ENCODE data around the gene ARHGAP20.
A peak's percentile ranks its signal among the peaks of the same experiment; 100 is the strongest.
"Not testable (repeated sequence)": the region's sequence is repeated elsewhere in the genome, so short reads cannot be mapped to it uniquely, and the experiment has no call there.

The ARHGAP20 gene

DNA sequence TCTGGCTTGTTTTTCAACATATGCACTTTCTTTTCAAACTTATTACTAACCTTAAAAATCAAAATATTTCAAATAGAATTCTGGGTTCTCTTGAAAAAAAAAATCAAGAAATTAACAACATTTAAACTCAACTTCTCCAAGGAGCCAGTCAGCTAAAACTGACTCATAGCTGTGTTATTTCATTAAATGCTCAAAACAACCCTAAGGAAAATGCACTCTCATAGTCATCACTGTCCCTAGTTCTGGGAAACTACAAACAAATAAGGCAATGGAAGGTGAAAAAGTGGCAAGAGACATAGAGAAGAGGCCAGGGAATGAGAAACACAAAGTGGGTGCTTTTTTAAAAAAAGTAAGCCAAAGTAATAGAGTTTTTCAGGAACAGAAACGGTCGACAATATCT is 4.1 kb upstream of the ARHGAP20 start:
- FAIRE-seq = no peak
- no peak for DNase-seq (ENCODE audit: low spot score)

DNA sequence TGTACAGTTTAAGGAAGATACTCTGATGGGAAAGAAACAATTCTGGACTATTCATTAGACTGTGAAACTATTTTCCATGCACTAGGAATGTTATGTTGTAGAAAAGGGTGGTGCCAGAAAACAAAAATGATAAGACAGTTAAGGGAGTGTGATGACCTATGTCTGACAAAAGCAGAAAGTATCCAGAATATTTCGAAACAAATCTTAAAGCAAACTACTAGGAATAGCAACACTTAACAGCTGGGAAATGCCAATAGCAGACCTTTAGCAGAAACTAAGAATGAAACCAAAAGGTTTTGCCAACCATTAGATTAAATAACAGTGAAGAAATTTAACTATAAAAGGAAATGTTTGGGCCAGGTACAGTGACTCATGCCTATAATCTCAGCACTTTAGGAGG is 3.3 kb upstream of the ARHGAP20 start:
- no peak for DNase-seq (ENCODE audit: low spot score)

GRCh38 chr11:110713449-110713776 is 1.2 kb upstream of the ARHGAP20 start:
- no peak for FAIRE-seq

More for the DNA sequence above, 3.3 kb upstream of the ARHGAP20 start:
- no peak for FAIRE-seq

DNA sequence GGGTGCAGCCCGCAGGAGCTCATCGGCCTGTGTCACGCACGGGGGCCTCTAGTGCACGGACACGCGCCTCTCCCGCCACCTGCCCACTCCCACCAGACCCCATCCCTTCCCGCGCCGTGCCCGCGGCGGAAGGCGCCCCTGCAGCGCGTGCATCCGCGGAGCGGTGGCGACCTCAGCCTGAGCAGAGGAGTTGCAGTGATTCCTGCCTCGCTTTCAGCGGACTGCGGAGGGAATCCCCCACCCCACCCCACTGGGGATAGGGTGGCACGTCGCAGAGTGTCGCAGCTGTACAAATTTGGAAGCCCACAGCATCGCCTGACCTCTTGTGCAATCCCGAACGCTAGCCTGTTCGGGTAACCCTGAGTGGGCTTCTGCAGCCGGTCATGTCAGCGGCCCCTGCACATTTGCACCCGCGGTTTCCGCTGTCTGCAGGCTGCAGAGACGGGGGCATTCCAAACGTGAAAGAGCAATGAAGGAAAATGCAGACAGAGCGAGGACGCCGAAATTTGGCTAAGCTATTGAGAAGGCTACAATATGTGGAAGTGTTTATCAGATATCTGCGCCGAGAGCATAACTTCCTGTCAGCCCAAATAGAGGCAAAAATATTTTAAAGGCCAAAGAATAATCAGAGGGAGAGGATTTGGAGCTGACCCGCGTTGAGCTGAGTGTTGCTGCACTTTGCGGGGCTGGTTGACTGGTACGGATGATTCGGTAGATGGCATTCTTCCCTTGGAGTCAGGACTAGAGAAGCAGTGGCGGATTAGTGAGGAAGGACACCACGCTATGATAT is 617 bp upstream of the ARHGAP20 start:
- FAIRE-seq = no peak
- no peak for DNase-seq (ENCODE audit: low spot score)

More at GRCh38 chr11:110713449-110713776, 1.2 kb upstream of the ARHGAP20 start:
- DNase-seq (ENCODE audit: low spot score) = no peak

DNA sequence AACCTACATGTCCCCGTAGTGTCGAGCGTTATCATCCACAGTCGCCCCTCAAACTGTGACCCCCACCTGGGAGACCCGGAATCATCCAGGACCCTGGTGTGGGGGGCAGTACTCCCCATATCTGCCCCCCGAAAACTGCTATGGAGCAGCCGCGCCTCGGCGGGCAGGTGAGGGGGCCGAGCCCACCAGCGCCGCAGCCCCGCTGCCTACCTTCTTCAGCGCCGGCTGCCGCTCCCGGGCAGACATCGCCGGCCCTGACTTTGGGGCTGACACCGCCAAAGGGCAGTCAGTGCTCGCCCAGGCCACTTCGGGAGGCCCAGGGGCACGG is 825 bp downstream of the ARHGAP20 start:
- FAIRE-seq = no peak

DNA sequence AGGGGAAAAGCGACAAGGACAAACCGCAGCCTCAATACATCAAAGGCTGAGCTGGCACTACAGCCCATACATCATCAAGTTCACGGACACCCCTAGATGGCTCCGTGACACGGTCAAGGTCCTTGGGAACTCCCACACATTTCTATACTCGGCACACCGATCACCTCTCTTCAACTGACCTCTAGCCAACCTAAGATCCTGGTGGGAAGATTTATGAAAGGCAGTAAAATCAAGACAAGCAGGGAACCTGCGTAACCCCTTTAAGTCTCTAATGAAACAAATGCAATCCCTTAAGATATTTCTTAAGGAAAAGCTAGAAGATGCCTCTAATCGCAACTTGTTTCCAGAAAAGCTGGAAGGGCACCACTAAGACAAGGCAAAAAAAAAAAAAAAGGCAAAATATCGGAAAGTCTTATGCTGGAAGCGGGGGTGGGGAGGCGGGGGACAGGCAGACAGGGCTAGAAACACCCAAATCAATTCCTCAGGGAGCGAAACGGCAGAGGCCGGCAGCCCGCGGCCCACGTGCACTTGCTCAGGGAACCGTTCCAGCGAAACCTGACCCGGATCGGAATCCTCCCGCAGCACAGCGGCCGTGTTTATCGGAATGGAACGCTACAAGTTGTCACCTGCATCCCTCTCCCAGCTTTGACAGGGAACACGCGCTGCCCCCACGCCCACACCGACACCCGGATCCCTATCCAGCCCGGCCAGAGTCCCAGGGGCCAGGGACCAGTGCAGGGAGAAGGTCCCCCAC is 1.4 kb downstream of the ARHGAP20 start:
- FAIRE-seq = no peak
- DNase-seq (ENCODE audit: low spot score) = peak; percentile 50

More for the DNA sequence above, 825 bp downstream of the ARHGAP20 start:
- no peak for DNase-seq (ENCODE audit: low spot score)

- DNase-seq (ENCODE audit: low spot score) (no peak), FAIRE-seq (no peak)
Observed at GRCh38 chr11:110704210-110704864, 7.9 kb downstream of the ARHGAP20 start.

DNA sequence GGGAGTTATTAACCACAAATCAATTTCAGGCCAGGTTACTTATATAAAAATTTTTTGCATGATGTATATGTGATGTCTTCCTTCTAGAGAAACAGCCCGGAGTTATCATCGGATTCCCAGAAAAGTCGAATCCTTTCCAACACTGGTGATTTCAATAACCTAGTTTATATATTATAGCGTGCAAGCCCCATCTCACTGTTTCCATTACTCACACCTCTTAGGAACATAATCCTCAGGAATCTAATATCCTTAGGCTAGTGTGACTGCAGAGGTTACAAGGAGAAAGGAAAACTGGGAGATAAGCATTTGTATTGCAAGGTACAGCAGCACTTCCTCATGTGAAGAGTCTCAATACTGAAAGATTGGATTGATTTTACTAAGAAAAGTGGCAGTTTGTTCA is 20.3 kb downstream of the ARHGAP20 start:
- DNase-seq (ENCODE audit: low spot score) (no peak), FAIRE-seq (no peak)

GRCh38 chr11:110689306-110689705 is 22.9 kb downstream of the ARHGAP20 start:
- FAIRE-seq (no peak), DNase-seq (ENCODE audit: low spot score) (no peak)

DNA sequence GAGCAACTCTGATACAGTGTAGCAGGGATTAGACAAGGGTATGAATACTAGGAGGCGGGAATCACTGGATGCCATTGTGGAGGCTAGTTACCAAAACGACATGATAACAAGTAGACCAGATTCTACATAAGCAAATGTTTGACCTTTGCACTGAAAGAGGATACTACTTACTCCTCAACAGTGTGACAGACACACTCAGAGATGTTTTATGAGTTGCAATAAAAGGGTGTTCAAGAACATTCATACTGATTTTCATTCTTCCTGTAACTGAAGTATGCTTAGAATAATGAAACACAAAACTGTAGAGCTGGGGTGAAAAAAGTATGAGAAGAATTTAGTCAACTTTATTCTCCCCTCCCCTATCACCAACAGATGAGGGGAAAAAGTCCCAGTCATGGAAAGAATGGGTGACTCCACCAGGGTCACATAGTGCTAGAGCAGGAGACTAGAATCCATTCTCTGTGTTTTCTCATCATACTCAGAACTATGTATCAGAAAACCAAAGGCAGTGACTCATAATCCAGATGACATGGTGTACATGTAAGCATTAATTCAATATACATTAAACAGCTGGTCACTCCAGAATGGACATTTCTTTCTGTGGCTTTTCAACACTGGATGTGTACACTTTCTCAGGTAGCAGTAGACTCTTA is 32.8 kb downstream of the ARHGAP20 start:
- DNase-seq (ENCODE audit: low spot score) (no peak), FAIRE-seq (no peak)

DNA sequence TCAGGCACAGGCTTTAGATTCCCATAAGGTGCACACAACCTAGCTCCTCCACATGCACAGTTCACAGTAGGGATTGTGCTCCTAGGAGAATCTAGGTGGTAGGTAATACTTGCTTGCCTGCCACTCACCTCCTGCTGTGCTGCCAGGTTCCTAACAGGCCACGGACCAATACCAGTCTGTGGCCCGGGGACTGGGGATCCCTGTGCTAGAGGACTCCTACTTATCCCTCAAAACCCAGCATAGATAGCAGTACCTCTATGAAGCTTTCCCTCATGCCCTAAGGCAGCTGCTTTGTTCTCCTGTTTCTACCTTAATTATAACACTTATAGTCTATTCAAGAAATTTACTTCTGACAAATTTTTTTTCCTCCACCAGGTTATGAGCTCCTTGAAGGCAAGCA is 36.7 kb downstream of the ARHGAP20 start:
- DNase-seq (ENCODE audit: low spot score) = no peak
- FAIRE-seq = no peak

DNA sequence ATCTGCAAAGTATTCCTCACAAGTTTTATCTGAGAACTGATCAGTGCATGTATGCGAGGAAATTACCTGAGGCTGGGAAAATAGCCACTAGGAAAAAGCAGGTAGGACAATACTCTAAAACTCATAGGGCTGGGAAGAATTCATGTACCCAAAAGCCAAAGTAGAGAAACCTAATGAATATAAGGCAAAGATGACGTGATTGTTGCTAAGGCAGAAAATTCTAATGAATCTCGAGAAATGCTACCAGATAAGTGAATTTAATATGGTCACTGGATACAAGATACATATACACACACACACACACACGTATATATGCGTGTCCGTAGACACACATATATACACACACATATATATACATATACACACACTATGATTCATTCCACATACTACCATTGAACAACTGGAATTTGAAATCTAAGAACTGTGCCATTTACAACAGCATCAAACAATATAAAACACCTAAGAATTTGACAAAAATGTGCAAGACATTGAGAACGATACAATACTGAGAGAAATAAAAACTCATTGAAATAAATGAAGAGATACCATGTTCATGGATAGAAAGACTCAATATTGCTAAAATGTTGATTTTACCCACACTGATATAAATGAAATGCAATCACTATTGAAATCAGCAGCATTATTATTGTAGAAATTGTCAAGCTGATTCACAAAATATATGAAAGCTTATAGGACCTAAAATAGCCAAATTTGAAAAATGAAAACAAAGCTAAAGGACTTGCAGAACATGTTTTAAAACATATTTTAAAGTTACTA is 46.4 kb downstream of the ARHGAP20 start:
- FAIRE-seq (no peak), DNase-seq (ENCODE audit: low spot score) (no peak)

DNA sequence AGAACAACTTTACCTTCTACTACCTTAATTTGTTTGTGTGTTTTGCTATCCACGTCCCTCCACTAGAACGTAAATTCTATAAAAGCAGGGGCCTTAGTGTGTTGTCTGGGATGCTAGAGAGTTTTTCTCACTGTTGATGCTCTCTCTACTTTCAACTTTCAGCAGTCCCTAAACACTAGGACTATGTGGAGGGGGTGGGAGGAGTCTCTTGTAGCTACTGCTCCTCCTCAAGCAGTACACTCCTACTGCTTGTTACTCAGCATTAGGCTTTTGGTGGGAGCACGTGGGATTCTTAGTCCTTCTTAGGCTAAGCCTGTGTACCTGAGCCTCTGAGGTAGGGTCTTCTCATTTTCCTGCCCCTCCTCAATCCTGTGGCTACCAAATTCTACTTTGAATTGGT is 56.3 kb downstream of the ARHGAP20 start:
- FAIRE-seq (no peak), DNase-seq (ENCODE audit: low spot score) (no peak)

- DNase-seq (ENCODE audit: low spot score) = no peak
- no peak for FAIRE-seq
Observed at GRCh38 chr11:110654456-110654855, 57.8 kb downstream of the ARHGAP20 start.

DNA sequence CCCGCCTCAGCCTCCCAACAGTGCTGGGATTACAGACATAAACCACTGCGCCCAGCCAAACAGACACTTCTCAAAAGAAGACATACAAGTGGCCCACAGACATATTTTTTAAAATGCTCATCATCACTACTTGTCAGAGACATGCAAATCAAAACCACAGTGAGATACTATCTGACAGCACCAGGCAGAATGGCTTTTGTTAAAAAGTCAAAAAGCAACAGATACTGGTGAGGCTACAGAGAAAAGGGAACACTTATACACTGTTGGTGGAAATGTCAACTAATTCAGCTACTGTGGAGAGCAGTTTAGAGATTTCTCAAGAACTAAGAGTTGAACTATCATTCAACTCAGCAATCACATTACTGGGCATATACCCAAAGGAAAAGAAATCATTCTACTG is 67.0 kb downstream of the ARHGAP20 start:
- FAIRE-seq = no peak
- DNase-seq (ENCODE audit: low spot score) = no peak

DNA sequence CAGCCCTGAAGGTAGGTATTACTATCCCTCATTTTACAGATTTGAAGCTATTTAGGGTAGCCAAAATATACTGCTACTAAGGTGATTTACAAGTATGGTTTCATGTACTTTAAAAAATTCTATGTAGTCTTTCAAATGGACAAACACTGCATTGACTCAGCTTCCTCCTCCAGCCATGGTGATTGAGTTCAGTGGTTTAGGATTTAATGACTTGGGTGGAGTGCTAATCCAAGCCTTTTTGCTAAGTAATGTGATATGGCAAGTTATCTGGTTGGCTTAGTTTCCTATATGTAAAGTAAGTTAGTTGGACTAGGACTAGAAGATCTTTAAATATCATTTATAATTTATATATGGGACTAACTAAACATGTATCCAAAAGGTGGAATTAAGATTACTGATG is 77.9 kb downstream of the ARHGAP20 start:
- FAIRE-seq (no peak), DNase-seq (ENCODE audit: low spot score) (no peak)

DNA sequence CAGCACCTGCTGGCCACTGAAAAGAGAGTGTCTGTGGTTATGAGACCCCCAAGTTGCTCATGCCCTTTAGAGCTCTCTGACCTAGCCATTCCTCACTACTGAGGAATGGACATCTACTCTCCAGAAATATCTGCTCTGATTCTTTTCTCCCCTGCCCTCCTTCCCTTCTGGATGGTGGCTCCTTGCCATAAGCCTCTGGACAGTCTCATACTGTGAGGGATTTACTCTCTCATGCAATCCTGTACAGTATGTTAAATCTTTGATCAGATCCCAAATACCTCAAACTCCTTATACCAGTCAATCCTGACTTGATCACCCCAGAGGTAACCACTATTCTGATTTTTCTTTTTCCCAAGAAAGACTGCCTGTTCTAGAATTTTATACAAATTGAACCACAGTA is 80.7 kb downstream of the ARHGAP20 start:
- DNase-seq (ENCODE audit: low spot score) (no peak), FAIRE-seq (no peak)

- no peak for FAIRE-seq
- DNase-seq (ENCODE audit: low spot score) = no peak
Observed at GRCh38 chr11:110629594-110629993, 82.6 kb downstream of the ARHGAP20 start.

GRCh38 chr11:110621826-110622225 is 90.4 kb downstream of the ARHGAP20 start:
- no peak for DNase-seq (ENCODE audit: low spot score)
- no peak for FAIRE-seq

DNA sequence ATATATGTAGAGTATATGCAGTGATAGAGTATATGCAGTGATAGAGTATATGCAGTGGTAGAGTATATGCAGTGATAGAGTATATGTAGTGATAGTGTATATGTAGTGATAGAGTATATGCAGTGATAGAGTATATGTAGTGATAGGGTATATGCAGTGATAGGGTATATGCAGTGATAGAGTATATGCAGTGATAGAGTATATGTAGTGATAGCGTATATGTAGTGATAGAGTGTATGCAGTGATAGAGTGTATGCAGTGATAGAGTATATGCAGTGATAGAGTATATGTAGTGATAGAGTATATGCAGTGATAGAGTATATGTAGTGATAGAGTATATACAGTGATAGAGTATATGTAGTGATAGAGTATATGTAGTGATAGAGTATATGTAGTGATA is 92.9 kb downstream of the ARHGAP20 start:
- not testable (repeated sequence) for FAIRE-seq; DNase-seq (ENCODE audit: low spot score)

- no peak for DNase-seq (ENCODE audit: low spot score)
- no peak for FAIRE-seq
Observed at GRCh38 chr11:110614031-110614430, 98.2 kb downstream of the ARHGAP20 start.

Measured in urothelium cell line (cell line).